K562 (cell line): ENCODE measurements around the gene USP24. TPM values are rescaled to one million over a fixed set of nuclear protein-coding genes. Genes with fewer than 3 reads are reported as not detected.

Experiments used
- BCOR ChIP-seq: fragments of 450-650 bp; IDR thresholded peaks from 2 replicates; pipeline ENCODE4 v1.6.1; 2016
- CHD2 ChIP-seq: IDR thresholded peaks from 2 replicates; pipeline ENCODE4 v1.6.1; 2011; ENCODE audit warnings: low read depth, low read length
- ELF1 ChIP-seq: fragments of 200-800 bp; sonication (Bioruptor generic); IDR thresholded peaks from 2 replicates; pipeline ENCODE4 v1.6.1; 2016; ENCODE audit warnings: missing genetic modification characterization, missing compliant biosample characterization
- FOXP1 ChIP-seq: sonication (generic); formaldehyde crosslinking; IDR thresholded peaks from 2 replicates; pipeline ENCODE4 v1.8.0; 2022; ENCODE audit warnings: mild to moderate bottlenecking, missing genetic modification reagents
- ILK ChIP-seq: fragments of 450-650 bp; IDR thresholded peaks from 2 replicates; pipeline ENCODE4 v1.6.1; 2016; ENCODE audit warnings: missing genetic modification characterization, low read depth, mild to moderate bottlenecking, missing compliant biosample characterization, moderate library complexity, borderline replicate concordance
- NONO ChIP-seq, 2 experiments: fragments of 200-400 bp in 1 of 2; fragments of 450-650 bp in 1 of 2; formaldehyde crosslinking in 1 of 2; IDR thresholded peaks; 2 replicates each; pipeline ENCODE4 v1.6.1; 2017; ENCODE audit warnings: low read depth in 2 of 2, mild to moderate bottlenecking in 2 of 2, moderate library complexity in 2 of 2, low read length in 1 of 2
- SRSF7 ChIP-seq: fragments of 200-400 bp; formaldehyde crosslinking; optimal IDR thresholded peaks from 2 replicates; pipeline ENCODE3; 2017; ENCODE audit warnings: mild to moderate bottlenecking, low read depth, low read length
- TCF3 ChIP-seq: sonication (generic); formaldehyde crosslinking; IDR thresholded peaks from 2 replicates; pipeline ENCODE4 v1.4.0; 2020; ENCODE audit warnings: mild to moderate bottlenecking, missing genetic modification reagents
- ZBTB7A ChIP-seq: IDR thresholded peaks from 2 replicates; pipeline ENCODE4 v1.6.1; 2011; ENCODE audit warnings: low read depth, mild to moderate bottlenecking, low read length, moderate library complexity, borderline replicate concordance; ENCODE audit not compliant: control insufficient read depth
- ZNF124 ChIP-seq: sonication (generic); formaldehyde crosslinking; IDR thresholded peaks from 2 replicates; pipeline ENCODE4 v1.8.1; 2022; ENCODE audit warnings: missing genetic modification reagents
- ZNF253 ChIP-seq: fragments of 250-450 bp; sonication (Bioruptor Pico); conservative IDR thresholded peaks from 2 replicates; pipeline ENCODE4 v1.6.1; 2021; ENCODE audit warnings: mild to moderate bottlenecking
- ZNF316 ChIP-seq: fragments of 450-650 bp; IDR thresholded peaks from 2 replicates; pipeline ENCODE4 v1.6.1; 2016
- ZNF445 ChIP-seq: fragments of 250-450 bp; sonication (Bioruptor Pico); IDR thresholded peaks from 2 replicates; pipeline ENCODE4 v1.4.0; 2020; ENCODE audit warnings: low read depth, mild to moderate bottlenecking, moderate library complexity
- polyA plus RNA-seq, 8 experiments: library from polyadenylated mRNA; depleted of rRNA in 4 of 8; stranded (reverse) in 5 of 8; unstranded in 3 of 8; fragments of >200 nt; fragmentation: Nextera tagmentation in 2 of 8; fragmentation: Illumina TruSeq in 1 of 8; extraction: Ambion mirVana in 2 of 8; extraction: Trizol in 1 of 8; gene quantifications; 2 replicates each; pipeline versions ENCODE4 v1.2.1 to v1.2.3, GENCODE V29; 2011 to 2014; ENCODE audit warnings: inconsistent platforms in 1 of 8, missing spikeins in 1 of 8
- total RNA-seq, 7 experiments: library from RNA; depleted of rRNA in 6 of 7; stranded (reverse); fragments of >200 nt in 6 of 7; fragmentation: Illumina TruSeq in 2 of 7; extraction: Trizol in 2 of 7; gene quantifications; 2 replicates each; pipeline versions ENCODE4 v1.2.1 to v1.2.3, GENCODE V29; 2011 to 2021; ENCODE audit warnings: low replicate concordance in 1 of 7
- TF ChIP-seq, protein P1 (sequence below): sonication (generic); formaldehyde crosslinking; IDR thresholded peaks from 2 replicates; pipeline ENCODE4 v1.8.1; 2023; ENCODE audit warnings: mild to moderate bottlenecking, missing genetic modification reagents
- TF ChIP-seq, protein P2 (sequence below): fragments of 250-450 bp; sonication (Bioruptor Pico); IDR thresholded peaks from 2 replicates; pipeline ENCODE4 v1.5.0; 2021; ENCODE audit warnings: mild to moderate bottlenecking, borderline replicate concordance
- TF ChIP-seq, protein P3 (sequence below): fragments of 450-650 bp; IDR thresholded peaks from 2 replicates; pipeline ENCODE4 v1.6.1; 2017; ENCODE audit warnings: antibody characterized with exemption
- TF ChIP-seq, protein P4 (sequence below): fragments of 450-650 bp; formaldehyde crosslinking; IDR thresholded peaks from 2 replicates; pipeline ENCODE4 v1.4.0; 2020; ENCODE audit warnings: mild to moderate bottlenecking
- TF ChIP-seq, protein P5 (sequence below): conservative IDR thresholded peaks from 2 replicates; pipeline ENCODE4 v1.6.1; 2011; ENCODE audit warnings: low read depth, mild to moderate bottlenecking, low read length; ENCODE audit not compliant: control insufficient read depth

The USP24 gene
- total and polyA plus RNA-seq, 9 of the 15 experiments (the other 6 are each of a cell fraction or from before 2014, with no cell fraction given): 7.7 to 62.6 (median 36.8) TPM

DNA sequence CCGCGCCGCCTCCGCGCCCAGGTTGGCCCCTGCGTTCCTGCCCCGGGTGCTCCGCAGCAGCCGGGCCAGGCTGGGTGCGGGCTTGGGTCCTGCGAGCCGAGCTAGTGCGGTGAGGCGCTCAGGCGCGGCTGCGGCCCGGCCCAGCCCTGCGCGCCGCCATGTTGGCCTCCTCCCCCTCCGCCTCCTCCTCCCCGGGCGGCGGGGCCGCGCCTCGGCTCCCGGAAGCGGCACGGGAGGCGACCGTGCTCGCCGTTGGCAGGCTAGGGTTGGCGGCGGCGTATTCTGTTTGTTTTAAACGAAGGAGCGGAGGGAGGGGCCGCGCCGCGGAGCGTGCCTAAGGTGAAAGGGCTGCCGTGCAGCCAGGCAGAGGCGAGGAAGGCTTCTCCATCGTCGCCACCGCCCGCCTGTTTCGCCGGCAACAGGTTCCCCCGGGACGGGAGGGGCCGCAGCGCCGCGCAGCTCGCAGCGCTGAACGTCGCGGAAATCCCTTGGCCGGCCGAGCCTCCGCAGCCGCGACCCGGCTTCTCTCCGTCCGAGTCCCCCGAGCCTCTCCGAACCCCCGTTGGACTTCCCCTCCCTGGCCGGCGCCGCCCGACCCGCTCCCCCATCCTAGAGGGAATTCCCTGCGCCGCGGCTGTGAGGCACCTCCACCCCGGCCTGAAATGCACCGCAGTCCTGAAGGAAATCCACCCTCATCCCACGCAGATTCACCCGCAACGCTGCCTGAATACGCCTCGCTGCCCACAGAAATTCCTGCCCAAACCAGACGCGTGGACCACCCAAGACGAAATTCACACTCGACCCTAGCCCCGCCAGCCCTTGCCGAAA is at the start of gene USP24 (continued):
- TF ChIP-seq, protein P1, sequence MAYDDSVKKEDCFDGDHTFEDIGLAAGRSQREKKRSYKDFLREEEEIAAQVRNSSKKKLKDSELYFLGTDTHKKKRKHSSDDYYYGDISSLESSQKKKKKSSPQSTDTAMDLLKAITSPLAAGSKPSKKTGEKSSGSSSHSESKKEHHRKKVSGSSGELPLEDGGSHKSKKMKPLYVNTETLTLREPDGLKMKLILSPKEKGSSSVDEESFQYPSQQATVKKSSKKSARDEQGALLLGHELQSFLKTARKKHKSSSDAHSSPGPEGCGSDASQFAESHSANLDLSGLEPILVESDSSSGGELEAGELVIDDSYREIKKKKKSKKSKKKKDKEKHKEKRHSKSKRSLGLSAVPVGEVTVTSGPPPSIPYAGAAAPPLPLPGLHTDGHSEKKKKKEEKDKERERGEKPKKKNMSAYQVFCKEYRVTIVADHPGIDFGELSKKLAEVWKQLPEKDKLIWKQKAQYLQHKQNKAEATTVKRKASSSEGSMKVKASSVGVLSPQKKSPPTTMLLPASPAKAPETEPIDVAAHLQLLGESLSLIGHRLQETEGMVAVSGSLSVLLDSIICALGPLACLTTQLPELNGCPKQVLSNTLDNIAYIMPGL (CRISPR knock-in tag): 0 out of 2 replicates have a peak, but pooled peaks have one; percentile 16
- peak; percentile 93 for TF ChIP-seq ELF1
- peak; percentile 63 for TF ChIP-seq SRSF7
- TF ChIP-seq ZNF253 (CRISPR knock-in tag): no peak
- TF ChIP-seq CHD2: no peak
- no peak for TF ChIP-seq ZNF316
- TF ChIP-seq ZNF445 (CRISPR knock-in tag): no peak
- peak; percentile 65 to 80 for TF ChIP-seq NONO (IDR thresholded peaks at IDR 0.05; ENCODE audit: low read depth in 2 of 2, low read length in 1 of 2)
- no peak for TF ChIP-seq ILK (tag)
- TF ChIP-seq ZBTB7A: no peak
- TF ChIP-seq, protein P2, sequence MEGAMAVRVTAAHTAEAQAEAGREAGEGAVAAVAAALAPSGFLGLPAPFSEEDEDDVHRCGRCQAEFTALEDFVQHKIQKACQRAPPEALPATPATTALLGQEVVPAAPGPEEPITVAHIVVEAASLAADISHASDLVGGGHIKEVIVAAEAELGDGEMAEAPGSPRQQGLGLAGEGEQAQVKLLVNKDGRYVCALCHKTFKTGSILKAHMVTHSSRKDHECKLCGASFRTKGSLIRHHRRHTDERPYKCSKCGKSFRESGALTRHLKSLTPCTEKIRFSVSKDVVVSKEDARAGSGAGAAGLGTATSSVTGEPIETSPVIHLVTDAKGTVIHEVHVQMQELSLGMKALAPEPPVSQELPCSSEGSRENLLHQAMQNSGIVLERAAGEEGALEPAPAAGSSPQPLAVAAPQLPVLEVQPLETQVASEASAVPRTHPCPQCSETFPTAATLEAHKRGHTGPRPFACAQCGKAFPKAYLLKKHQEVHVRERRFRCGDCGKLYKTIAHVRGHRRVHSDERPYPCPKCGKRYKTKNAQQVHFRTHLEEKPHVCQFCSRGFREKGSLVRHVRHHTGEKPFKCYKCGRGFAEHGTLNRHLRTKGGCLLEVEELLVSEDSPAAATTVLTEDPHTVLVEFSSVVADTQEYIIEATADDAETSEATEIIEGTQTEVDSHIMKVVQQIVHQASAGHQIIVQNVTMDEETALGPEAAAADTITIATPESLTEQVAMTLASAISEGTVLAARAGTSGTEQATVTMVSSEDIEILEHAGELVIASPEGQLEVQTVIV: no peak
- peak; percentile 57; the same call in 1 of the 2 replicates for TF ChIP-seq FOXP1 (CRISPR knock-in tag)
- no peak for TF ChIP-seq ZNF124 (CRISPR knock-in tag)
- TF ChIP-seq TCF3 (CRISPR knock-in tag): no peak
- TF ChIP-seq, protein P3, sequence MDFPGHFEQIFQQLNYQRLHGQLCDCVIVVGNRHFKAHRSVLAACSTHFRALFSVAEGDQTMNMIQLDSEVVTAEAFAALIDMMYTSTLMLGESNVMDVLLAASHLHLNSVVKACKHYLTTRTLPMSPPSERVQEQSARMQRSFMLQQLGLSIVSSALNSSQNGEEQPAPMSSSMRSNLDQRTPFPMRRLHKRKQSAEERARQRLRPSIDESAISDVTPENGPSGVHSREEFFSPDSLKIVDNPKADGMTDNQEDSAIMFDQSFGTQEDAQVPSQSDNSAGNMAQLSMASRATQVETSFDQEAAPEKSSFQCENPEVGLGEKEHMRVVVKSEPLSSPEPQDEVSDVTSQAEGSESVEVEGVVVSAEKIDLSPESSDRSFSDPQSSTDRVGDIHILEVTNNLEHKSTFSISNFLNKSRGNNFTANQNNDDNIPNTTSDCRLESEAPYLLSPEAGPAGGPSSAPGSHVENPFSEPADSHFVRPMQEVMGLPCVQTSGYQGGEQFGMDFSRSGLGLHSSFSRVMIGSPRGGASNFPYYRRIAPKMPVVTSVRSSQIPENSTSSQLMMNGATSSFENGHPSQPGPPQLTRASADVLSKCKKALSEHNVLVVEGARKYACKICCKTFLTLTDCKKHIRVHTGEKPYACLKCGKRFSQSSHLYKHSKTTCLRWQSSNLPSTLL: no peak
- TF ChIP-seq, protein P4, sequence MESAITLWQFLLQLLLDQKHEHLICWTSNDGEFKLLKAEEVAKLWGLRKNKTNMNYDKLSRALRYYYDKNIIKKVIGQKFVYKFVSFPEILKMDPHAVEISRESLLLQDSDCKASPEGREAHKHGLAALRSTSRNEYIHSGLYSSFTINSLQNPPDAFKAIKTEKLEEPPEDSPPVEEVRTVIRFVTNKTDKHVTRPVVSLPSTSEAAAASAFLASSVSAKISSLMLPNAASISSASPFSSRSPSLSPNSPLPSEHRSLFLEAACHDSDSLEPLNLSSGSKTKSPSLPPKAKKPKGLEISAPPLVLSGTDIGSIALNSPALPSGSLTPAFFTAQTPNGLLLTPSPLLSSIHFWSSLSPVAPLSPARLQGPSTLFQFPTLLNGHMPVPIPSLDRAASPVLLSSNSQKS: no peak
- peak; percentile 52; the same call in 1 of the 2 replicates for TF ChIP-seq BCOR
- TF ChIP-seq, protein P5, sequence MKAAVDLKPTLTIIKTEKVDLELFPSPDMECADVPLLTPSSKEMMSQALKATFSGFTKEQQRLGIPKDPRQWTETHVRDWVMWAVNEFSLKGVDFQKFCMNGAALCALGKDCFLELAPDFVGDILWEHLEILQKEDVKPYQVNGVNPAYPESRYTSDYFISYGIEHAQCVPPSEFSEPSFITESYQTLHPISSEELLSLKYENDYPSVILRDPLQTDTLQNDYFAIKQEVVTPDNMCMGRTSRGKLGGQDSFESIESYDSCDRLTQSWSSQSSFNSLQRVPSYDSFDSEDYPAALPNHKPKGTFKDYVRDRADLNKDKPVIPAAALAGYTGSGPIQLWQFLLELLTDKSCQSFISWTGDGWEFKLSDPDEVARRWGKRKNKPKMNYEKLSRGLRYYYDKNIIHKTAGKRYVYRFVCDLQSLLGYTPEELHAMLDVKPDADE: peak; percentile 59; the same call in 1 of the 2 replicates
